Loucy (cell line): ENCODE measurements around the gene KLK12.

Source experiments
- CTCF ChIP-seq: fragments of 200-600 bp; sonication (generic); conservative IDR thresholded peaks from 2 replicates; pipeline ENCODE4 v1.5.1; 2014; ENCODE audit warnings: mild to moderate bottlenecking, antibody characterized with exemption, low read length
- EZH2phosphoT487 ChIP-seq: fragments of 200-600 bp; IDR thresholded peaks from 2 replicates; pipeline ENCODE4 v1.6.1; 2018; ENCODE audit warnings: antibody characterized with exemption, mild to moderate bottlenecking, moderate library complexity, borderline replicate concordance

GRCh38 chr19:51002542-51003311 is 32.1 kb downstream of the KLK12 start:
- TF ChIP-seq CTCF: no peak
- no peak for TF ChIP-seq EZH2phosphoT487
